AG08395 (cell line): Measurements from ENCODE around the gene RIPPLY3.

Experiments used
- DNase-seq: peaks from one replicate; pipeline ENCODE4 v3.0.0; 2012; ENCODE audit warnings: mixed read lengths, low spot score

Gene RIPPLY3

GRCh38 chr21:37061926-37062592, 55.6 kb downstream of the RIPPLY3 start:
- DNase-seq, result no peak

GRCh38 chr21:37062593-37062935, 56.1 kb downstream of the RIPPLY3 start:
- no peak for DNase-seq

DNA sequence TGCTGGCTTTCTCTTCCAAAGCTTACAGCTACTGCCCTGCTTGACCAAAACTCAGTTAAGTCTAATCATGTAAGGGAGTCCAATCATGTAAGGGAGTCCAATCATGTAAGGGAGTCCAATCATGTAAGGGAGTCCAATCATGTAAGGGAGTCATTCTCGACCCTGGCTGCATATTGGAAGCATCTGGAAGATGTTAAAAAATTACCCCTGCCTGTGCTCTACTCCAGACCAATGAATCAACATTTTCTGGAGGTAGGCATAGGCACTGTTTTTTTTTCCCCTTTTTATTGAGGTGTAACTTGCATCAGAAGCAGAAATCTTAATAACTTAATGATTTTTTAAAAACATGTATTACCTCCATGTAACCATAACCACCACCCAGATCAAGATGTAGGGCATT, 56.9 kb downstream of the RIPPLY3 start:
- DNase-seq, result no peak

- DNase-seq, result no peak
Measured at GRCh38 chr21:37064841-37065240, 58.3 kb downstream of the RIPPLY3 start.

DNA sequence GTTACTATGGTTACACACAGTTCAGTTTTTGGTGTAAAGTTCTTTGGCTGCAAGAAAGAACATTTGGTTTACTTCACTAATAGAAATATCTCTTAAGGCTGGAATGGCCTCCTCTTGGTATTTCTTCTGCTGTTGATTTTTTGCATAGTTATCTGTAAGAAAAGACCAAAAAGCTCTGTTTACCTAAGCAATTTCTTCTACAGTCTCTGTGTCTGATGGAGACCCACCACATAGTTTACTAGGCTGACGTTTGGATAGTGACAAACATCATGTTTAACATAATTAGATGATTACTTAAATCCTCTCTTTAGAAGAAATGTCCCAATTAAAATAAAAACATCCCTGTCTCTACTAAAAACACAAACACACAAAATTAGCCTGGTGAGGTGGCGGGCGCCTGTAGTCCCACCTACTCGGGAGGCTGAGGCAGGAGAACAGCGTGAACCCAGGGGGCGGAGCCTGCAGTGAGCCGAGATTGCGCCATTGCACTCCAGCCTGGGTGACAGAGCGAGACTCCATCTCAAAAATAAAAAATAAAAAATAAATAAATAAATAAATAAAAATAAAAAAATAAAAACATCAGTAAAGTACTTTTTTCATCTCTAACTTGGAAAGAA, 59.2 kb downstream of the RIPPLY3 start:
- no peak for DNase-seq
